Thoracic aorta (tissue), 2 donors: ENCODE data around the gene ATP2B2. TPM values are rescaled to one million over a fixed set of nuclear protein-coding genes. Genes with fewer than 3 reads are reported as not detected.

Source experiments
- ATAC-seq: fragments of 150-250 bp; one replicate; pipeline ENCODE4 v1.8.0; 2017; ENCODE audit warnings: low read depth; ENCODE audit not compliant: insufficient number of reproducible peaks, low FRiP score
- DNase-seq: peaks from one replicate; pipeline ENCODE4 v3.0.0-alpha.2; 2020; ENCODE audit warnings: low spot score
- H3K27ac ChIP-seq, 2 donors: fragments of 200-600 bp; sonication (generic); 1 replicate in 1 of 2; 2 replicates in 1 of 2; pipeline ENCODE4 v1.5.1; 2016; ENCODE audit warnings: mild to moderate bottlenecking in 2 of 2, moderate library complexity in 2 of 2
- H3K27me3 ChIP-seq: fragments of 200-600 bp; sonication (generic); replicated peaks from 2 replicates; pipeline ENCODE4 v1.6.0; 2016; ENCODE audit warnings: mild to moderate bottlenecking; ENCODE audit not compliant: insufficient read depth
- H3K36me3 ChIP-seq: fragments of 200-600 bp; sonication (generic); one replicate; pipeline ENCODE4 v1.5.1; 2016
- H3K4me1 ChIP-seq, 2 donors: fragments of 200-600 bp; sonication (generic); 1 replicate in 1 of 2; 2 replicates in 1 of 2; pipeline versions ENCODE4 v1.5.1 to v1.6.0; 2016; ENCODE audit warnings: low read depth in 2 of 2, mild to moderate bottlenecking in 1 of 2; ENCODE audit not compliant: control insufficient read depth in 1 of 2
- H3K4me3 ChIP-seq: fragments of 200-600 bp; sonication (generic); 2 replicates; pipeline ENCODE4 v1.5.1; 2016; ENCODE audit warnings: mild to moderate bottlenecking
- H3K9me3 ChIP-seq: fragments of 200-600 bp; sonication (generic); 2 replicates; pipeline ENCODE4 v1.5.1; 2016
- total RNA-seq, 2 donors: library from RNA; depleted of rRNA; stranded (reverse); fragments of >200 nt; gene quantifications; one replicate each; pipeline versions ENCODE4 v1.1.0 to v1.2.3, GENCODE V29; 2016
- TF ChIP-seq, protein P1 (sequence below): fragments of 200-600 bp; sonication (generic); IDR thresholded peaks from one replicate; pipeline ENCODE4 v1.5.1; 2019; ENCODE audit warnings: antibody characterized with exemption

Gene ATP2B2
- total RNA-seq, 2 donors from 2014 or later = not detected

DNA sequence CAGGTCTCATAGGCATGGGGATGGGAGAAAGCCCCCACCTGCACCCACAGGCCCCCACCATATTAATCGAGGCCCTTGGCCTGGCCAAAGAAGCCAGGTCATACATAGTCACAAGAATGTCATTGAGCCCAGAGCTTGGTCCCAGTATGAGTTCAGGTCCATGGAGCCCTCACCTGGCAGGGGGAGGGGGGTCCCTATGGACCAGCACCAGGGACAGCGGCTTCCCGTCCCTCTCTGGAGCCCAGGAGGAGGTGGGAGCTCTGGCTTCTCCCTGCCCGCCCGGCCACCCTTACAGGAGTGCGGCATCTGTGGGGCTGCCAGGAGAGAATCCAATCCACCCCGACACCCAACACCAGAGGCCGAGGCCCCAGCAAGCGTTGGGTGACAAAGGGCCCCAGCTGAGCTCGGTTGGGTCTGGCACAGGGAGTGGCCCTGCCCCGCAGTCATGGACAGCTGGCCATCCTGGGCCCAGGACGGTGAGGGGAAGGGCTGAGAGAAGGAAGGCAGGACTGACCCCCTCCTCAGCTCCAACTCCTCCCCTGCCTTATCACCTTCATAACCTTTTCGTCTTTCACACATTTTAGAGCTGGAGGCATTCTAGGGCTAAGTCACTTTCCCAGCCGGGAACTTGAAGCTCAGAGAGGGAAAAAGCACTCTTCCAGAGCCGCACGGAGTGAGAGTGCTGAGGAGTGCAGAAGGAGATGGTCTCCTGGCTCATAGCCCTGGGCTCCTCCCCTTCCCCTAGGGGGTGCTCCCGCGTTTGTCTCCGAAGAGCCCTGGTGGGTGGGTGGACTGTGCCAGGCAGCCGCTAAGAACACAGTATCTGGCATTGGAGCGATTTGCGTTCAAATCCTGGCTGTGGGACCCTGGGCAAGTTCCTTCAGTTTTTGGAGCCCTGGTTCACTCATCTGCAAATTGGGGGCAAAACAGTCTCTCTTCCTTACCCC, 54.6 kb downstream of the ATP2B2 start:
- no peak for ATAC-seq
- H3K27me3 ChIP-seq = no peaks in the 10 kb centered on the region

DNA sequence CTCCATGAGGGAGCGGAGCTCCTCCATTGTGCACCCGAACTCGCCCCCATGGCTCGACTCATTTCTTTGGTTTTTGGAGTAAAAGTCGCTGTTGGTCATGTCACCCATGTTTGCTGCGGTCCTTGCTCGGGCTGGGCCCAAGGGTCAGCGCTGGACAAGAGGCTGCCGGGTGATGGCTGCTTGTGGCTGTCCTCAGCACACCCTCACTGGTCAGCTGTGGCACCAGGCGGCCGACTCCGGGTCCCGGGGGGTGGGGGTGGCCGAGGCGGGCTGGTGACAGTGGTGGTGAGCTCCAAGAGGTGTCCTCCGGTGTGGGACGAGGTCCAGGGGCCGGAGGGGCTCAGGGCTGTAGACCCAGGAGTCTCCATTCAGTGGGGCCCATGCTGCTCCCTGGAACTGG, 56.0 kb downstream of the ATP2B2 start:
- Histone ChIP-seq H3K4me1 (no peaks in the 10 kb centered on the region), H3K36me3 (no peaks in the 10 kb centered on the region), H3K4me3 (no peak overlapping the region), H3K9me3 (no peaks in the 10 kb centered on the region), H3K27me3 (no peaks in the 10 kb centered on the region), H3K27ac (no peak overlapping the region)
- TF ChIP-seq, protein P1, sequence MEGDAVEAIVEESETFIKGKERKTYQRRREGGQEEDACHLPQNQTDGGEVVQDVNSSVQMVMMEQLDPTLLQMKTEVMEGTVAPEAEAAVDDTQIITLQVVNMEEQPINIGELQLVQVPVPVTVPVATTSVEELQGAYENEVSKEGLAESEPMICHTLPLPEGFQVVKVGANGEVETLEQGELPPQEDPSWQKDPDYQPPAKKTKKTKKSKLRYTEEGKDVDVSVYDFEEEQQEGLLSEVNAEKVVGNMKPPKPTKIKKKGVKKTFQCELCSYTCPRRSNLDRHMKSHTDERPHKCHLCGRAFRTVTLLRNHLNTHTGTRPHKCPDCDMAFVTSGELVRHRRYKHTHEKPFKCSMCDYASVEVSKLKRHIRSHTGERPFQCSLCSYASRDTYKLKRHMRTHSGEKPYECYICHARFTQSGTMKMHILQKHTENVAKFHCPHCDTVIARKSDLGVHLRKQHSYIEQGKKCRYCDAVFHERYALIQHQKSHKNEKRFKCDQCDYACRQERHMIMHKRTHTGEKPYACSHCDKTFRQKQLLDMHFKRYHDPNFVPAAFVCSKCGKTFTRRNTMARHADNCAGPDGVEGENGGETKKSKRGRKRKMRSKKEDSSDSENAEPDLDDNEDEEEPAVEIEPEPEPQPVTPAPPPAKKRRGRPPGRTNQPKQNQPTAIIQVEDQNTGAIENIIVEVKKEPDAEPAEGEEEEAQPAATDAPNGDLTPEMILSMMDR = no peak
- ATAC-seq (no peak), DNase-seq (no peak)

More for the DNA sequence above, 54.6 kb downstream of the ATP2B2 start:
- TF ChIP-seq, protein P1 = no peak
- H3K36me3 ChIP-seq = no peaks in the 10 kb centered on the region
- H3K4me1 ChIP-seq = no peaks in the 10 kb centered on the region
- no peaks in the 10 kb centered on the region for H3K9me3 ChIP-seq
- no peak overlapping the region for H3K4me3 ChIP-seq
- H3K27ac ChIP-seq = no peak overlapping the region
- no peak for DNase-seq

DNA sequence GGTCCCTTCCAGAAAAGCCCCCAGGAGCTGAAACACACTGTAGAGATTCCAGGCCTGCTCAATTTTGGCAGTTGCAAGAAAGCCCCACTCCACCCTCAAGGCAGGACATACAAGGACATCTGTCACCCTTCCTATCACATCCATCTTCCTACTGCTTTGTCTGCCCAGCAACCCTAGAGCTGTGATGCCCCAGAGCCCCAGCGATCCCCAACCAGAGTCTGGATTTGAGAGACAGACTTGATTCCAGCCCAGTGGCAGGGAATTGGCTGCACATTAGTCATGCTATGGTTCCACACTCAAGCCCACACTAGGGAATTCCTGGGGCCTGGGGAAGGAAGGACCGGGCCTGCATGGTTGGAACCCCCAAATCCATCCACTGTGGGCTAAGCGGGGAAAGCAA, 56.8 kb downstream of the ATP2B2 start:
- no peak overlapping the region for H3K4me3 ChIP-seq
- ATAC-seq (no peak), DNase-seq (no peak)
- H3K4me1 ChIP-seq = no peaks in the 10 kb centered on the region
- H3K27ac ChIP-seq = no peak overlapping the region
- TF ChIP-seq, protein P1 = no peak
- H3K9me3 ChIP-seq = no peaks in the 10 kb centered on the region
- H3K36me3 ChIP-seq = no peaks in the 10 kb centered on the region
- H3K27me3 ChIP-seq = no peaks in the 10 kb centered on the region

DNA sequence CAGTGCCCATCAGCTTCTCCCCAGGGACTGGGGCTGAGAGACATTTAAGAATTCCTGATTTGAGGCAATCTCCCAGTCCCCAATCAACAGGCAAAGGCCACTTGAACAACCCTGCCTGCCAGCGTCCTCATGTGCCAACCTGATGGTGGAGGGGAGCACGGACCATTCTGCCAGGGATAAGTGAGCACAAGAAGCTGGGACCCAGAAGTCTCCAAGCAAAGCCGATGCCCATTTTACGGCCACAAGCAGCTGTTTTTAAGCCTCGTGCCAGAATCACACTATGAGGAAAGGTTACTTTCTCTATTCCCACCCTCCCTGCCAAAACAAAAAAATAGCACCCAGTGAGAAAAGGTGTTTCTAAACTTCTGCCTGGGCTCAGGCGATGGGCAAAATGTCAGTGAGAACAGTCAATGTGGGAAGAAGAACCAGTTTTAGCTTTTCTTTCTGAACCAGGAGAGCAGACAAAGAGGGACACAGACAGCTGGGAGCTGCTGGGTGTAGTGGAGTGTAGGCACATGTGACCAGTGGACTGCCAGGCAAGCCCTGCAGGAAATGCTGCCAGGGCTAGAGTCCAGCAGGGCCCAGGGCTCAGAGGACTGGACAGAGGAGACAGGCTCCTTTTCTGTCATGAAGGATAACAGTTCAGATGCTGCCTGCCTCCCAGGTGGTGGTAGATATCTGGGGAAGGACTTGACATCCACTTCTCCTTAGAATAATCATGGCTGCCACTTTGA, 57.7 kb downstream of the ATP2B2 start:
- DNase-seq = no peak
- ATAC-seq = no peak

DNA sequence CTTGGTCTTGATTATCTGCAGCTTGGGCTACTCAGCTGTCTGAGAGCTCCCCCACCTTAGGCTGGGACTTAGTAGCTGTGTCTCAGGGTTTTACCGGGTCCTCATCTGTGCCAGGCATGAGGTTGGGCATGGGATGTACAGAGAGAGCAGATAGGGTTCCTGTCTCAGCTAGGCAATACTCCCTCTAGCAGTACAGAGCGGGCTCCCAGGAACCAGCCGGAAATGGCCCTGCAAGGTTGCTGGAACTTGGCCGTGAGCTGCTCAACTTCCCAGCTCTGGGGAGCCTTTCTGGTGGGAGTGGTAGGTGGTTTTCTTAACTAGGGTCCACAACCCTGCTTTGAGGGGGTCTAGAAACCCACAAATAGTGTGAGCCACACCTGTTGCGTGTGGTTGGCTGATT, 58.3 kb downstream of the ATP2B2 start:
- no peaks in the 10 kb centered on the region for H3K4me1 ChIP-seq
- H3K36me3 ChIP-seq = no peaks in the 10 kb centered on the region
- no peaks in the 10 kb centered on the region for H3K9me3 ChIP-seq
- DNase-seq (no peak), ATAC-seq (no peak)
- TF ChIP-seq, protein P1 = no peak
- H3K27me3 ChIP-seq = no peaks in the 10 kb centered on the region
- no peak overlapping the region for H3K4me3 ChIP-seq
- H3K27ac ChIP-seq = no peak overlapping the region

More for the DNA sequence above, 57.7 kb downstream of the ATP2B2 start:
- Histone ChIP-seq H3K36me3 (no peaks in the 10 kb centered on the region), H3K4me3 (no peak overlapping the region), H3K9me3 (no peaks in the 10 kb centered on the region), H3K4me1 (no peaks in the 10 kb centered on the region), H3K27me3 (no peaks in the 10 kb centered on the region), H3K27ac (no peak overlapping the region)
- TF ChIP-seq, protein P1 = no peak
